Stimulated activated naive B cell treated with anti-CD40 and anti-IgM and Interleukin-4, amounts not matched to agents 10 μg/mL and 1 μg/mL and 100 μg/mL, for 72 hours (primary cell): ENCODE results near the gene TUB.

Experiments used
- ATAC-seq, 2 donors: fragments of 150-1000 bp; cut with Tn5 transposase; replicated peaks; 2 replicates each; pipeline ENCODE4 v1.10.0; 2021; ENCODE audit warnings: moderate library complexity in 1 of 2
- DNase-seq: peaks from one replicate; pipeline ENCODE4 v3.0.0; 2021
- H3K27ac Mint-ChIP-seq: one replicate; pipeline ENCODE4 v1.8.0; 2022; ENCODE audit warnings: mild to moderate bottlenecking, mixed read lengths
- H3K27me3 Mint-ChIP-seq, 2 donors: one replicate each; pipeline ENCODE4 v1.8.0; 2022; ENCODE audit warnings: mixed read lengths in 2 of 2
- H3K36me3 Mint-ChIP-seq, 2 donors: one replicate each; pipeline ENCODE4 v1.8.0; 2022; ENCODE audit warnings: mixed read lengths in 2 of 2, mild to moderate bottlenecking in 1 of 2
- H3K4me1 Mint-ChIP-seq, 2 donors: one replicate each; pipeline ENCODE4 v1.8.0; 2022; ENCODE audit warnings: mixed read lengths in 2 of 2, mild to moderate bottlenecking in 1 of 2
- H3K4me3 Mint-ChIP-seq, 2 donors: one replicate each; pipeline ENCODE4 v1.8.0; 2022; ENCODE audit warnings: mild to moderate bottlenecking in 2 of 2, mixed read lengths in 2 of 2, moderate library complexity in 1 of 2
- H3K9me3 Mint-ChIP-seq, 2 donors: one replicate each; pipeline ENCODE4 v1.8.0; 2022; ENCODE audit warnings: mixed read lengths in 2 of 2, mild to moderate bottlenecking in 1 of 2

Gene TUB

DNA sequence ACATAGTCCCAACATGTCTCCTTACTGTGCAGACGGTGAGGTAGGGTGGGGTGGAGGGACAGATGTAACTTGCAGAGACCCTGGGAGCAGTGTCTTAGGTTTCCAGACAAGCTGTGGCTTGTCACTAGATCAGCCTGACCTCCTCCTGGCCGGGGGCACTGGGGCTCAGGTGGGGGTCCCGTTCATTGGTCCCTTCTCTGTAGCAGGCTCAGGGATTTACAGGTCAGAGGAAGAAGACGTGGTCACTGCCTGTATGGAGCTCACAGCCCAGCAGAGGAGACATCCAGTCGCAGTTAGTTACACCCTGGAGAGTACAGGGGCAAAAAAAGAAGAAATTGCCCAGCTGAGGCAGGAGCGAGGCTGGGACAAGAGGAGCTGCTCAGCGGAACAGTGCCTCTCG, 22.0 kb upstream of the TUB start:
- H3K27me3 Mint-ChIP-seq = peaks cover 11 to 17% of the 10 kb centered on the region in 2 donors
- ATAC-seq (no peak), DNase-seq (no peak)
- H3K9me3 Mint-ChIP-seq = no peaks in the 10 kb centered on the region
- no peaks in the 10 kb centered on the region for H3K4me1 Mint-ChIP-seq
- no peaks in the 10 kb centered on the region for H3K36me3 Mint-ChIP-seq
- no peak overlapping the region for H3K4me3 Mint-ChIP-seq
- no peak overlapping the region for H3K27ac Mint-ChIP-seq

DNA sequence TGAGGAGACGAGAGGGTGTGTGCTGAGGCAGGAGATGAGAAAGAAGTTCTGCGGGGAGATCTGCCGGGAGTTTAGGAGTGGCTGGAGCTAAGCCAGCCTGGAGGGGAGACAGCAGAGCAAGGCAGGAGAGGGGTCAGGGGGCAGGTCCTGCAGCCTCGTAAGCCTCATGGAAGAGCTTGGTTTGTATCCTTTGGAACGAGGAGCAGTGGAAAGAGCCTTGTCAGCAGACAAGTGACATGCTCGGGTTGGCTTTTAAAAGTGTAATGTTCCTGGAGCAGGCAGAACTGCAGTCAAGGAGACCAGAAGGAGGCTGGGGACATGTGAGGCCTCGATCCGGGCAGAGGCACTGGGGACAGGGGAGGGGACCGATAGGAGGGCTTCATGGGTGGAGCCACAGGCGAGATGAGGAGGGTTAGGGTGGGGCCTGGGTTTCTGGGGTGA, 21.4 kb upstream of the TUB start:
- Mint-ChIP-seq H3K27ac (no peak overlapping the region), H3K4me3 (no peak overlapping the region), H3K9me3 (no peaks in the 10 kb centered on the region), H3K27me3 (peaks cover 11 to 17% of the 10 kb centered on the region in 2 donors), H3K36me3 (no peaks in the 10 kb centered on the region), H3K4me1 (no peaks in the 10 kb centered on the region)
- ATAC-seq = no peak
- DNase-seq = no peak

DNA sequence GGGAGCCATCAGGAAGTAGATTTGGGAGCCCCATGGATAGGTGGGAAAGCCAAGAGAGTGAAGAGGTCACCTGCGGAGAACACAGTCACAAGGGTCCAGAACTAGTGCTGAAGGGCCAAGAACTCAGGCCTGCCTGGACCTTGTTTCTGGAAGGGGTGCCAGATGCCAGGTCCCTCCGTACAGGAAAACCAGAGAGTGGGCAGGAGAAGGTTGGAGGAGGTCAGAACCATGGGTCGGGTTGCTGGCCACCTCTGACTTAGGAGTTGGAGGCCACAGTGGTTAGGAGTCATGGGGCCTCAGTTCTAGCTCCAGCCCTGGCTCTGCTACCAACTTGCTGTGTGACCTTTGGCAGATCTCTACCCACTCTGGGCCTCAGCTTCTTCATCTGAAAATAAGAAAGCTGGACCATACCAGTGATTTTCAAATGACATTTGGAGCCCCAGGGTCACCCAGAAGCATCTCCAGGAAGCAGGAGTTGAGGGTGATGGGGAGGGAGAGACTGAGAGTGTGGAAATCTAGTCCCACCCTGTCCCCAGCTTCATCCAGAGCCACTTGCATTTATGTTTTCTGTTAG, 20.8 kb upstream of the TUB start:
- DNase-seq = no peak
- Mint-ChIP-seq H3K9me3 (no peaks in the 10 kb centered on the region), H3K4me1 (no peaks in the 10 kb centered on the region), H3K4me3 (no peak overlapping the region), H3K27ac (no peak overlapping the region), H3K36me3 (no peaks in the 10 kb centered on the region), H3K27me3 (peaks cover 6 to 13% of the 10 kb centered on the region in 2 donors)
- no peak for ATAC-seq

DNA sequence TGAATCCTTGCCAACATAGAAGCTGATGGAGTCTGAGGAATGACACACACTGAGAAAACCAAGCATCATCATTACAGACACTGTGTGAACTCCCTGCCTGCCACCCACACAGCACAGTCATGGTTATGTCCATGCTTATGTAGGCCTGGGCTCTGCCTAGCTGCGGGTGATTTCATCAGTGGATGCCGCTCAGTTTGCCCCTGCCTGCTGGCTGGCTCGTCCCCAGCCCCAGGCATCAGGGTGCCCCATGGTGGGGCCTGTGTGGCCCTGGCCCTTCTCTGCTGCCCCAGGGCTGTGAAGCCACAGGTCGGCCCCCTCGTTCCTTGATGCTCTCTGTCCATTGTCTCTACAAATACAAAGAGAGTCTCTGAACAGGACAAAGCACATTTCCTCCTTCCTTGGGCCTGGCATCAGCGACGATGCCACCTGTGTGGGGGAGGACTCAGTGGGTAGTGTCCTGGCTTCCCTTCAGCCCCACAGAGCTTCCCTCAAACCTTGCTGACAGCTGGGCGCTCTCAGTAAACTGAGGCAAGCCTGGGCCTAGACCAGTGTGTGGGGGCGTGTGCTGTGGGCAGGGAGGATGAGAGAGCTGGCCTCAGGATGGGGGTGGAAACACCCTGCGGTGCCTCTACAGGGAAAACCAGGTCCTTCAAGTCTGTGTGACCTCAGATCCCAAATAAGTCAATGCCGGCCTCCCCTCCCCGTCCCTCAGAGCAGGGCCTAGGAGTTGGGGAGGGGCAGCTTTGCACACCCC, 20.0 kb upstream of the TUB start:
- DNase-seq (no peak), ATAC-seq (peak in 1 of 2 donors; percentile 20)
- H3K27ac Mint-ChIP-seq = no peak overlapping the region
- no peaks in the 10 kb centered on the region for H3K36me3 Mint-ChIP-seq
- H3K9me3 Mint-ChIP-seq = no peaks in the 10 kb centered on the region
- no peaks in the 10 kb centered on the region for H3K4me1 Mint-ChIP-seq
- peaks cover 6 to 13% of the 10 kb centered on the region in 2 donors for H3K27me3 Mint-ChIP-seq
- H3K4me3 Mint-ChIP-seq = no peak overlapping the region

DNA sequence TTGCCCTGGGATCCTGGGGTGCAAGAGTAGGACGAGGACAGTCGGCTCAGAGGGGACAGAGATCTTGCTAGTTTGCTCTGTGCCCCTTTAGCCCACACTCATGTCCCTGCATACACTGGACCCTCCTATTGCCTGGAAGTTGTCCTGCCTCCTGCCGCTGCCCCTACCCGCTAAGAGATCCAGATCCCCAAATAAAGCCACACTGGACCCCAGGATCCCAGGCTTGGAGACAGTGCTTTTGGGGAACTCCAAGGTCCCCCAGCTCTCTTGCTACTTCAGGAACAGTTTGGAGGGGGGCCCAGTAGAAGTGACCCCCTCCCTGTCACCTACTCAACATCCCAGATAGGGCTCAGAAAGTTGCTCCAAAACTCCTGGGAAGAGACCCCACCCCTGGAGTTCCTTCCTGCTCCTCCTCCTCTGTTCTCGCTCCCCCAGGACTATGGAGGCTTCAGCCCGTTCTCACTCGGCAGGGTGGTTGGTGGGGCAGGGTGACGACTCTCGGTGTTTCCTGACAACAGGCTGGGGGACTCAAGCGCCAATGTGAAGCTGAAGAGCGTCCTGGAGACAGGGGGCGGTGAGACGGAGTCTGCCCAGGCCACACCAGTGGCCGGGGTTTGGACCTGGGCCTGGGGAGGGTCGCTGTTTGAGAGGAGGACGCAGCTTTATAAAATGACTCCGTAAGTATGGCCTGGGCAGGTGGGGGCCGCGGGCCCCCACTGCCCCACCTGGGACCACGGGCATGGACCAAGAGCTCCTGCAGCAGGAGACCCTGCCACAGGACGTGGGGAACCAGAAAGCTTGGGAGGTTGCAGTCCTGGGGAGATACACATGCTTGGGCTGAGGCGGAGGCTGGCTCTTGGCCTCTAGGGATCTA, 19.2 kb upstream of the TUB start:
- Mint-ChIP-seq H3K27ac (no peak overlapping the region), H3K4me1 (no peaks in the 10 kb centered on the region), H3K36me3 (no peaks in the 10 kb centered on the region), H3K9me3 (no peaks in the 10 kb centered on the region), H3K27me3 (peaks cover 5 to 7% of the 10 kb centered on the region in 2 donors), H3K4me3 (no peak overlapping the region)
- no peak for ATAC-seq
- no peak for DNase-seq

DNA sequence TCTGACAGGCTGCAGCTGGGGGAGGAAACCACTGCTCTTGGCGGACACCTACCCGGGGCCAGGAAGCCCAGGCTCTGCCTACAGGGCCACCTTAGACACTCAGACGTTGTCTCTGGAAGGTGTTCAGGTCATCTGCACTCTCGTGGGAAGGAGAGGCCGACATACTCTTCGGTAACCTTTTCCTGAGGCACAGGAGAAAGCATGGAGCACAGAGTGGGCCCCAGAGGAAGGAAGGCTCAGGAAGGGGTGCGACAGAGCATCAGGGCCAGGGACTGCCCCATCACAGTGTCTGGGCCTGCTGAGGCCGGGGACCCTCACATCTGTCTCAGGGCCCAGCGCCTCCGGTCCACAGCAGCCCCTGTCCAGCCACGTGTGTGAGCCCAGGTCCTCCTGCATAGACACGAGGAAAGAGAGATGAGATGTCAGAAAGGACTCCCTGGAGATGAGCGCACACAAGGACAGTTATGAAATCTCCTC, 18.2 kb upstream of the TUB start:
- Mint-ChIP-seq H3K27me3 (peaks cover 8 to 15% of the 10 kb centered on the region in 2 donors), H3K9me3 (no peaks in the 10 kb centered on the region), H3K36me3 (no peaks in the 10 kb centered on the region), H3K27ac (no peak overlapping the region), H3K4me3 (no peak overlapping the region), H3K4me1 (no peaks in the 10 kb centered on the region)
- DNase-seq = no peak
- no peak for ATAC-seq

DNA sequence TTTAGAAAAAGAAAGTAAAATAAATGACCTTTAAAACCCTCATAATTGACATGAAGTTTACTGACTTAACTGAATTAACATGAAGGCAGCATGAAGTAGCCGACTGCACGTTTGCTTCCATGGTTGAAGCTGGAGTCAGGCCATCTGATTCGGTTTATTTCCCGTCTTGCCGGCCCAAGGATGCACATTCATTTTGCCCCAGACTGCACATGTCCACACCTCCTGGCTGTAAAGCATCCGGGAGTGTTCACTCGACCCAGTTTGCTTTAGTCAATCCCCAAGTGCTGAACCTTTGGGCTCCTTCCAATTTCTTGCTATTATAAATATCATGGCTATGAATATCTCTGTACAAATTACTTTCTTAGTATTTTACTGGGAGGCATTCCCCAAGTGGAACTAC, 17.7 kb upstream of the TUB start:
- no peak overlapping the region for H3K27ac Mint-ChIP-seq
- DNase-seq = no peak
- H3K36me3 Mint-ChIP-seq = no peaks in the 10 kb centered on the region
- H3K4me1 Mint-ChIP-seq = no peaks in the 10 kb centered on the region
- H3K4me3 Mint-ChIP-seq = no peak overlapping the region
- no peak for ATAC-seq
- H3K27me3 Mint-ChIP-seq = peaks cover 12 to 19% of the 10 kb centered on the region in 2 donors
- no peaks in the 10 kb centered on the region for H3K9me3 Mint-ChIP-seq

DNA sequence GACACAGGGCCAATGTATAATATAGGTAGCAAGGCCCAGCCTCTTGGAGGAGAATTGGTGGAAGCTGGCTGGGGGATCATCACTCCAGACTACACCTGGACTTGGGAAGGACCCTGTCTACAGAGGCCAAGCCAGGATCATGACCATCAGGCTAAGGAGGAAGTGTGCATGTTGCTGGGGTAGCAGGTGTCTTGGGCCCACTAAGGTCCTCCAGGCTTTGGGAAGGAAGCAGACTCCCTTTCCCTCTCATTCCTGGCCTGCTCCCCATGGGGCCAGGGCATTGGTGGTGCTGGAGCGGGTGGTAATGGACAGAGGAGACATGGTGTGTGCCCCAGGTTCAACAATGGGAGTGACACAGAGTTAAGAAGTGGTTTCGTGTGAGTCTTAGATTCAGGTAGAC, 16.0 kb upstream of the TUB start:
- H3K9me3 Mint-ChIP-seq = no peaks in the 10 kb centered on the region
- DNase-seq = no peak
- H3K4me3 Mint-ChIP-seq = no peak overlapping the region
- ATAC-seq = no peak
- peaks cover 17 to 24% of the 10 kb centered on the region in 2 donors for H3K27me3 Mint-ChIP-seq
- no peak overlapping the region for H3K27ac Mint-ChIP-seq
- no peaks in the 10 kb centered on the region for H3K4me1 Mint-ChIP-seq
- no peaks in the 10 kb centered on the region for H3K36me3 Mint-ChIP-seq

DNA sequence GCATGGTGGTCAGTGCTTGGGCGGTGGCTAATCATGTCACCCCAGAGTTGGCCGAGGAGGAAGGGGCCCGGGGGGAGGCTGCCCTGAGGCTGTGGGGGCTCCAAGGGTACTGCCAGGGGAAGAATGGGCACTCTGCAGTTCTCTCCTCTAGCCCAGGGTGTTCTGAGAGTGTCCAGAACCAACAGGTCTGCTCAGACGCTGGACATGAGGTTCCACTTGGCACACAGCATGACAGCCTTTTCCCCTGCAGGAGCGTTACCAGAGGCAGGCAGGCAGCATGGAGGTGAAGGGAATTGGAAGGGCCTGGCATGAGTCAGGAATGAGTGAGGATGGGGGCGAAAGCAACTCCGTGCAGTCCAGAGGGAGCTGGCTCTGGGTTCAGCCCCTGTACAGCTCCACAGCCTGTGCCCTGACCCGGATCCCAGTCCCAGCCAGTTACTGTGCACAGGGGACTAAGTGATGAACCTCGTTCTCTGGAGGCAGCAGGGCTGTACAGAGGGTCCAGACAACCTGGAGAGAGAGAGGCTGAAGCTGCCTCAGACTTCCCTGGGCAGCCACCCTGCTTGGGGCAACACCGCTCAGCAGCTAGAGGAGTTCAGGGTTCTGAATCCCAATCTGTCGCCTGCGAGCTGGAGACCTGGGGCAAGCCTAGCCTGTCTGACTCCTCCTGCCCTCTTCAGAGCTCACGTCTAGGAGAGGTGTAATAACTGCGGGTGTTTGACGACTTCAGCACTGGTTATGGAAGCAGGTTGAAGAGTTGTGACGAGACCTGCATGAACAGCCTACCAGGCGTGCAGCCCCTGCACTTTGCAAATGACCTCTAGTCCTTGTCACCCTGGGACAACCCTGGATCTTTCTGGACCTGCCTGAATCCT, 14.7 kb upstream of the TUB start:
- Mint-ChIP-seq H3K4me3 (no peak overlapping the region), H3K27ac (no peak overlapping the region)
- ATAC-seq = no peak

DNA sequence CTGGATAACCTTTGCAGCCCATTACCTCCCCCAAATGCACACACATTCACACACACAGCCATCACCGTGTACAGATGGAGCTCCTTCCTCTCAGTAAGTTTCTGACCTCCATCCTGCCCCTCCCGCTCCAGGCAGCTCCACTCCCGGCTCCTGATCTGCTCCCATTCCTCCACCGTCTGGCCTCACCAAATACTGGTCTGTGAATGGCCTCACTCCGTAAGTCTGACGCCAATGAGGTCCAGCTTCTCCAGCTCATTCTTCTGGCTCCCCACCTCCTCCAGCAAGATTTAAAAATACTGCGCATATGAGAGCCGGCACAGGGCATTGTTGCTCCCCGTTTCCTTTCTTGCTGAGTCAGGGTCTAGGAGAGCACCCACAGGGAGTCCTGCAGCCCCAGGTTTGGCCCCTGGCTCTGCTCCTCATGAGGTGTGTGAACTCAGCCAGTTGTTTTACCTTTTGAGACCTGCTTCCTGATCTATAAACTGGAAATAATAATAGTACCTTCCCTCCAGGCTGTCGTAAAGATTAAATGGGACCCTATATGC, 14.0 kb upstream of the TUB start:
- no peak for DNase-seq
- no peak for ATAC-seq
- H3K36me3 Mint-ChIP-seq = no peaks in the 10 kb centered on the region
- H3K27ac Mint-ChIP-seq = no peak overlapping the region
- H3K27me3 Mint-ChIP-seq = peaks cover 21 to 28% of the 10 kb centered on the region in 2 donors
- no peak overlapping the region for H3K4me3 Mint-ChIP-seq
- no peaks in the 10 kb centered on the region for H3K9me3 Mint-ChIP-seq
- H3K4me1 Mint-ChIP-seq = no peaks in the 10 kb centered on the region

More for the DNA sequence above, 14.7 kb upstream of the TUB start:
- DNase-seq = no peak
- Mint-ChIP-seq H3K36me3 (no peaks in the 10 kb centered on the region), H3K4me1 (no peaks in the 10 kb centered on the region), H3K9me3 (no peaks in the 10 kb centered on the region), H3K27me3 (peaks cover 18 to 25% of the 10 kb centered on the region in 2 donors)

DNA sequence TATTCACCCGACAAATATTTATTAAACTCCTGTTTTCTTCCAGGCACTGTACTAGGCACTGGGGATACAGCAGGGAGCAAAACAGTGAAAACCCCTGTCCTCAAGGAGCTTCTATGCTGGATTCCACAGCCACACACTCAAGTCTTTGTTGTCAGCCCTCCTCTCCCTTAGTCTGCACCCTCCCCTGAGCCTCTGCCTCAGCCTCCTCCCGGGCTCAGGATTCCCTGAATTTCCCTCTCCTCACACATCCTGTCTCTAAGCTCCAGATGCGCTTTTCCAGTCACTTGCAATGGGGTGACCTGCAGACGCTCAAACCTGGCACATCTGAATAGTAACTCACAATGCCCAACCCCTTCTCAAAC, 13.5 kb upstream of the TUB start:
- Mint-ChIP-seq H3K36me3 (no peaks in the 10 kb centered on the region), H3K27ac (no peak overlapping the region), H3K4me3 (no peak overlapping the region), H3K9me3 (no peaks in the 10 kb centered on the region), H3K4me1 (no peaks in the 10 kb centered on the region), H3K27me3 (peaks cover 20 to 31% of the 10 kb centered on the region in 2 donors)
- DNase-seq = no peak
- no peak for ATAC-seq

DNA sequence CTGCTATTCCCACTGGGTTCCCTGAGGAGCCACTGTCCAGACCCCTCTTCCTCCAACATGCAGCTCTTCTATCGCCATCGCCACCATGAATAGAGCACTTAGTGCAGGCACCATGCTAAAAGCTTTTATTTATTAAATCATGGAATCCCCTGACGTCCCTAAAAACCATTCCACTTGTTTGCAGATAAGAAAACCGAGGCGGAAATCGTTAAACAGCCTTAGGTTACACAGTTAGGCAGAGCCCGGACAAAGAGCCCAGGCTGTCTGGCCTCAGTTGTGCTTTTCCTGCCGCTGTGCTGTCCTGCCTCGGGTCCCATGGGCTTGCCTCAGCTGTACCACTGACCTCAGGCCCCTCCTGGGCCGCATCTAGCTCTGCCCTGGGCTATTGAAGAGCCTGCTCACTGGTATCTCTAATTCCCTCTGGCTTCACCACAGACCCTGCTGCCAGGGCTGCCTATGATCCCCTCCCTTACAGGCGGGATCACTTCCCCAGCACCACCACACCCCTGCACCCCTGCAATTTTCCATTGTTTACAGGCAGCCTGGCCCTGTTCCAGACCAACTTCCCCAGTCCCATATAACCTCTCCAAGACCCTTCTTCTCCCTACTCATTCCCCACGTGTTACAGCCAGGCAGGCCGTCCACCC, 13.0 kb upstream of the TUB start:
- ATAC-seq = no peak

DNA sequence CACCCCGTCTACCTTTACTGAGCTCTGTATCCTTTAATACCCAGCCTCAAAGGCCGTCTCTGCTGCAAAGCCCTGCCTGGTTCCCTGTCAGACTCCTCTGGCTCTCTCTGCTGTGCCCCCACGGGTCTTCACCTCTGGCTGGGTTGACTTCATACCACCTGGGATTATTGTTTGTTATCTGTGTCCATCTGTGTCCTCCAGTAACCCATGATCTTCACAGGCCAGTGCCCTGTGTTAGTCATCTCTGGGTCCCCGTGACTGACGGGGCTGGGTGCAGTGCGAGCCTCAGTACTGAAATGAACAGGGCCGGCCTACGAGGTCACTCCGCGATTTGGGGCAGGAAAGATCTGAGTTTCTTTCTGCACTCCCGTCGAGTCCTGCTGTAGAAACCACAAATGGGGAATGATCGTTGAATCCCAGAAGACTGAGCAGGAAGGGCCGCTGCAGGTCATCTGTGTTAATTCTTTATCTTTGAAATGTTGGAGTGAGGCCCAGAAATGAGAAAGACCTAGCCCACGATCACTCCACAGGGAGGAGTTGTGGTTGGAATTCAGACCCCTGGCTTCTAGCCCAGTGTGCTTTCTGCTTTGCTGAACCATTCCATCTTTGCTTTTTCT, 12.3 kb upstream of the TUB start:
- Mint-ChIP-seq H3K4me1 (no peaks in the 10 kb centered on the region), H3K27ac (no peak overlapping the region), H3K36me3 (no peaks in the 10 kb centered on the region), H3K9me3 (no peaks in the 10 kb centered on the region), H3K4me3 (no peak overlapping the region), H3K27me3 (peaks cover 20 to 33% of the 10 kb centered on the region in 2 donors)
- DNase-seq (no peak), ATAC-seq (no peak)

More for the DNA sequence above, 13.0 kb upstream of the TUB start:
- Mint-ChIP-seq H3K4me3 (no peak overlapping the region), H3K9me3 (no peaks in the 10 kb centered on the region), H3K27ac (no peak overlapping the region), H3K27me3 (peaks cover 20 to 31% of the 10 kb centered on the region in 2 donors), H3K36me3 (no peaks in the 10 kb centered on the region), H3K4me1 (no peaks in the 10 kb centered on the region)
- no peak for DNase-seq
